ENCODE results near the gene GRAPL.
"Not testable (repeated sequence)": the region's sequence is repeated elsewhere in the genome, so short reads cannot be mapped to it uniquely, and the experiment has no call there.

The GRAPL gene

GRCh38 chr17:19127148-19127980 lies at the start of gene GRAPL:
TSS of gene GRAPL (plus strand) at chr17:19127589. CDS start at chr17:19127620, 31 bp downstream.
- DNase-seq = not testable (repeated sequence)

- not testable (repeated sequence) for DNase-seq
Measured at GRCh38 chr17:19088804-19089685, 38.3 kb upstream of the GRAPL start.

DNA sequence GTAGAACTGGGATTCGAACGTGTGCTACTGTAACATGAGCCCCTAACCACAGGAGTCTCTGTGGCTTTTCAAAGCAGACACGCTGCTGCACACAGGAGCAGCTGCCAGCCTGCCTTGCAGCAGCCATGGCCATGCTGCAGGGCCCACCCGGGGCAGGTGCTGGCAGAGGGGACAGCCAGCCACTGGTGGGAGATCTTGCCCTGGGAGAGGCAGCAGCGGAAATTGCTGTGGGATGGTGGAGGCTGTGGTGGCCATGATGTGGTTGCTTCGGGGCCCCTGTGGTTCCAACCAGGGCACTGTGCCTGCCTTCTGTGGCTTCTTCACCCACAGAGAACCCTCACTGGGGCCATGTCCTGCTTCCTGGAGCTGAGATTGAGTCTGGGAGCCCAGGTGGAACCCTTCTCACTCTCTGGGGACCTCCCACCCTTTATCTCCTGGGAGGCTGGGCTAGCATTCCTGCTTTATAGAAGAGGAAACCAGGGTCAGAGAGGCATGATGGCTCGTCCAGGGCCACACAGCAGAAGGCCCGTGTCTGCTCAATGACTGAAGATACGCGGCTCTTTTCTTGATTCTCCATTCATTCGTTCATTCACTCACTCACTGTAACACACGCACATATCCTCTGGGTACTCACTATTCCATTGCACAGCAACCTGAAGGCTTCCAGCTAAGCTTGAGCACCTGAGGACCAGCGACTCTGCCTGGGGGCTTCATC lies 37.2 kb upstream of the GRAPL start:
- not testable (repeated sequence) for DNase-seq

DNA sequence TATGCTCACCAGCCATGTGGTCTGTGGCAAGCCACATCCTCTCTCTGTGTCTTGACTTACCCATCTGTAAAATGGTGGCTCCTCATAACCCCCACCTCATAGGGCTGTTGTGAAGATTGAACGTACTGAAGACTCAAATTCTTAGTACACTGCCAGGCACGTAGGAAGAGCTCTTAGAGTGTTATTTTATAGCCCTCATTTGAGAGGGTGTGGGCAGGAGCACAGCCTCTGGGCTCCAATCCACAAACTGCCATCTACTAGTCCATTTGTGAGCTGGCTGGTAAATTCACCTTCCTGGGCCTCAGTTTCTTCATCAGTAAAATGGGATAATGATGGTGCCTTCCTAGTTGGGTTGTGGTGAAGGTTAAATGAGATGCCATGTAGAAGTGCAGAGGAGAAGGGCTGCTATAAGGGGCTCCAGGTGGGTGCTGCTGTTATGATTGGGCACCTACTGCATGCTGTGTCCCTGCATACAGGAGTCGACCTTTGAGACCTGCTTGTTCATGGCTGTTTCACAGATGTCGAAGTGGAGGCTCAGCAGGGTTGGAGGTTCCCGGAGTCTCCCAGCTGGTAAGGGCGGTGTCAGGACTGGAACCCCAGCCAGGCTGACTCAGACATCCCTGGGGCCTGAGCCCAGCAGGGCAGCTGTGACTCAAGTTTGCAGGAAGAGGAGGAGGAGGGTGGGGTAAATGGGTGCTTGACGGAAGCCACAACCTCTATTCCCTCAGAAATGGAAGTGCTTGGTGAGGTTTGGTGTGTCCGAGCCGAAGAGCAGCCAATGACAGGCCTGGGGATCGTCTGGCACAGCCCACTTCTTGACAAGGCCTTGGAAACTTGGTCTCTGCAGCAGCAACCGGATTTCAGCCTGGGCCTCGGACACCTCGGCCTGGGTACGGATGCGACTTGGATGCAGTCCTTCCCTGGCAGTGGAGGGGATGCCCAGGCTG lies 34.4 kb upstream of the GRAPL start:
- DNase-seq = not testable (repeated sequence)

GRCh38 chr17:19093684-19094438 lies 33.5 kb upstream of the GRAPL start:
- not testable (repeated sequence) for DNase-seq

GRCh38 chr17:19108517-19108916 lies 18.9 kb upstream of the GRAPL start:
- not testable (repeated sequence) for DNase-seq

GRCh38 chr17:19110189-19111097 lies 16.9 kb upstream of the GRAPL start:
- DNase-seq = not testable (repeated sequence)

DNA sequence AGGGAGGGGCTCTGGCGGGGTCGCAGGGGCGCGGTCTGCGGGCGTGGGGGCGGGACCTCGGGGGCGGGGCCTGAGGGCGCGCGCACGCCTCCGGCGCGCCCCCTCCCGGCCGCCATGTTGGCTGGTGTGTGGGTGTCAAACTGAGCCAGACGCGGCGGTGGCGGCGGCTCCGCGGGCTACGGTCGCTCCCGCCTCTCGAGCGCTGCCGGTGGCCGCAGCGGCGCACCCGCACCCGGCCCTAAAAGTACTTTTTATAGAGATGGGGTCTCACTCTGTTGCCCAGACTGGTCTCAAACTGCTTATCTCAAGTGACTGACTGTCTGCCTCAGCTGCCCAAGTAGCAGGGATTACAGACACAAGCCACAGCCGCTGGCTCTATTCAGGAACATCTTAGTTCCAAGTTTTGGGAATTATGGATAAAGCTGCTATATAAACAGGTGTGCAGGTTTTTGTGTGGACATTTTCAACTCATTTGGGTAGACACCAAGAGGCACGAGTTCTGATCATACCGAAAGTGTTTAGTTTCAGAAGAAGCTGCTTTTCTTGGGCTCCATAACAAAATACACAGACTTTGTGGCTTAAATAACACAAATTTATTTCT lies 16.2 kb upstream of the GRAPL start:
- peak; percentile 69 for DNase-seq

DNA sequence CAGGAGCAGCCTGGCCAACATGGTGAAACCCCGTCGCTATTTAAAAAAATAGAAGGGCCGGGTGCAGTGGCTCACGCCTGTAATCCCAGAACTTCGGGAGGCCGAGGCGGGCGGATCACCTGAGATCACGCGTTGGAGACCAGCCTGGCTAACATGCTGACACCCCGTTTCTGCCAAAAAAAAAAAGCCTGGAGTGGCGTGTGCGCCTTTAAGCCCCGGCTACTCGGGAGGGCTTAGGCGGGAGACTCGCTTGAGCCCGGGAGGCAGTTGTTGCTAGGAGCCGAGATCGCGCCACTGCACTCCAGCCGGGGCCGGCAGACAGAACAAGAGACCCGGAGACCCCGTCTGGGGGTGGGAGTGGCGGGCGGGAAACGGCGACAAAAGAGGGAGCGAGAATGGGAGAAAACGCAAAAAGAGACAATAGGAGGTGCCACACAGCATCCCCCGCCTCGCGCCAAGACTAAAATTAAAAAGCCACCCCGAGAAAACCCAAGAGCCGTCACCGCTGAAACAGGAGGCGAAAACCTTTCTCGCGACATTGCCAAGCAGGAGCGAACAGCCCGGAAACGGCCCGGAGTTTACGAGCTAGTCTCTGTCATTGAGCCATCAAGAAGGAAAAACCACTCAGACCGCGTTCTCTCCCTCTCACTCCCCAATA lies 15.5 kb upstream of the GRAPL start:
- DNase-seq = peak in 1 of 2 donors; percentile 66

GRCh38 chr17:19112459-19112826 lies 14.9 kb upstream of the GRAPL start:
- DNase-seq = peak in 1 of 2 donors; percentile 46

DNA sequence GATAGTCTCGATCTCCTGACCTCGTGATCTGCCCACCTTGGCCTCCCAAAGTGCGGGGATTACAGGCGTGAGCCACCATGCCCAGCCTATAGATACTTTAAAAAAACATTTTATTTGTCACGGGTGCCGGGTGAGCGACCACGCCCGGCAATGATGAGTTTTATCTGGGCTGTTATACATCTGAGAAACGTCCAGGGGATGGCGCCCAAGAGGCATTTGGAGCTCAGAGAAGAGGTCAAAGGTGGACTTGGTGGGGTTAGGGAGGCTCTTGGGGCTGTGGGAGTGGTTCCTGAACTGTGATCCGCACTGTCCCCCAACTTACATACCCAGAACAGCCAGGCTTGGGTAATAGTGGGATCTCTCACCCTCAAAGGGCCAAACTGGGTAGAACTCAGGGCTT lies 8.7 kb upstream of the GRAPL start:
- not testable (repeated sequence) for DNase-seq

GRCh38 chr17:19125289-19125688 lies 2.1 kb upstream of the GRAPL start:
- DNase-seq = not testable (repeated sequence)

GRCh38 chr17:19129500-19129899 lies 2.1 kb downstream of the GRAPL start:
- not testable (repeated sequence) for DNase-seq

- DNase-seq = not testable (repeated sequence)
Measured at GRCh38 chr17:19131108-19131507, 3.7 kb downstream of the GRAPL start.

DNA sequence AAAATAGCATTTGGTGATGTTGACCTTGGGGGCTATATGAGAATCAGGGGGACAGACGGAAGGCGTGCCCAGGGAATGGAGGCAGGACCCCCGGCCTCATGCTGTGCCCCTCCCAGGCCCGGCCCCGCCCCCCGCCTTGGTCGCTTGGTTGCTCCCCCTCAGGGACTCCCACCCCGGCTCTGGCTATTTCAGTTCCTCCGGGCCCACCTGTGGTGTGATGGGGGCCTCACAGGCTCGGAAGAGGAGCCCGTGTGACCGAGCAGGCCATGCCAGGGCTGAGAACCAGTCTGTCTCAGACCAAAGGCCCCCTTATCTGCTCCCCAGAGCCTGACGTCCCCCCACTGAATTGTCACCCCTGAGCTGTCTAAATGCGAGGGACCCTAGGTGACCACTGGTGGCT lies 4.4 kb downstream of the GRAPL start:
- DNase-seq = not testable (repeated sequence)

DNA sequence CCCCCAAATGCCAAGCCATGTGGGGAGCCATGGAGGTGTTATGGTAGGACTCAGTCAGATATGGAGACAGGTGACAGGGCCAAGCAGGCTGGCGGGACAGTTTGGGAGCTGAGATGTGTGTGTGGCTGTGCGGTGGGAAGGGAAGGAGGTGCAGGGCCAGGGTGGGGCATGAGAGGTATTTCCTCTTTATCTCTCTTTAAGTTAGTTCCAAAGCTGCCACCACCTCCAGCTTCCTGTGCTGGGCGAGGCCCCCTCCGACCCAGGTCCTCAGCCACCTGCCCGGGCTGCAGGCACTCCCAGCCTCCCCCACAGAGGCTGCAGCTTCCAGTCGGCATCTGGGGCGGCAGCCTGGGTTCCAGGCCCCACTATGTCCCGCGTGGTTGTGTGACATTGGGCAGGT lies 6.4 kb downstream of the GRAPL start:
- DNase-seq = not testable (repeated sequence)

DNA sequence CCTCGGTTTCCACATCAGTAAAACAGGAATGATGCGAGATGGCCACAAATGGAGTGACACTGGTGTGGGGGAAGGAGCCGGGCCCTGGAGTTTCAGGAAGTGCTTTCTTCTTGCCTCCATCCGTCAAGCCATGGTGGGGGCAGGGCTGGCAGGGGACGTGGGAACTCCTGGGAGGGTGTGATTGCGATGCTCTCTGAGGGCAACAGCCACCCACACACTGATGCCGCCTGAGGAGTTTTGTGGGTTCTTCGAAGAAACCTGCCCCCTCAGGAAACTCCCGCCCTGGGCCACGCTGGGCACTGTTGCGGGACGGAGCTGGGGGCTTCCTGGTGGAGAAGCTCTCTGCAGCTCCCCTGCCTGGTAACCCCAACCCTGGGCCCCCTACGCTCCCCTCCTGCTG lies 8.0 kb downstream of the GRAPL start:
- not testable (repeated sequence) for DNase-seq

GRCh38 chr17:19136138-19136537 lies 8.7 kb downstream of the GRAPL start:
- DNase-seq = not testable (repeated sequence)

- DNase-seq = peak in 1 of 2 donors; percentile 0
Measured at GRCh38 chr17:19136605-19137004, 9.2 kb downstream of the GRAPL start.

Measured in CD4-positive, alpha-beta T cell treated with Interleukin-4 for 1 hour (primary cell).